HG02588 (cell line): ENCODE results near the gene AKAP8.
"Not testable (repeated sequence)": the region's sequence is repeated elsewhere in the genome, so short reads cannot be mapped to it uniquely, and the experiment has no call there.

Experiments
- ATAC-seq: cut with Tn5 transposase; IDR thresholded peaks from one replicate; pipeline ENCODE4 v1.9.1; 2021; ENCODE audit warnings: mild to moderate bottlenecking, moderate library complexity; ENCODE audit not compliant: unreplicated experiment

AKAP8 gene

DNA sequence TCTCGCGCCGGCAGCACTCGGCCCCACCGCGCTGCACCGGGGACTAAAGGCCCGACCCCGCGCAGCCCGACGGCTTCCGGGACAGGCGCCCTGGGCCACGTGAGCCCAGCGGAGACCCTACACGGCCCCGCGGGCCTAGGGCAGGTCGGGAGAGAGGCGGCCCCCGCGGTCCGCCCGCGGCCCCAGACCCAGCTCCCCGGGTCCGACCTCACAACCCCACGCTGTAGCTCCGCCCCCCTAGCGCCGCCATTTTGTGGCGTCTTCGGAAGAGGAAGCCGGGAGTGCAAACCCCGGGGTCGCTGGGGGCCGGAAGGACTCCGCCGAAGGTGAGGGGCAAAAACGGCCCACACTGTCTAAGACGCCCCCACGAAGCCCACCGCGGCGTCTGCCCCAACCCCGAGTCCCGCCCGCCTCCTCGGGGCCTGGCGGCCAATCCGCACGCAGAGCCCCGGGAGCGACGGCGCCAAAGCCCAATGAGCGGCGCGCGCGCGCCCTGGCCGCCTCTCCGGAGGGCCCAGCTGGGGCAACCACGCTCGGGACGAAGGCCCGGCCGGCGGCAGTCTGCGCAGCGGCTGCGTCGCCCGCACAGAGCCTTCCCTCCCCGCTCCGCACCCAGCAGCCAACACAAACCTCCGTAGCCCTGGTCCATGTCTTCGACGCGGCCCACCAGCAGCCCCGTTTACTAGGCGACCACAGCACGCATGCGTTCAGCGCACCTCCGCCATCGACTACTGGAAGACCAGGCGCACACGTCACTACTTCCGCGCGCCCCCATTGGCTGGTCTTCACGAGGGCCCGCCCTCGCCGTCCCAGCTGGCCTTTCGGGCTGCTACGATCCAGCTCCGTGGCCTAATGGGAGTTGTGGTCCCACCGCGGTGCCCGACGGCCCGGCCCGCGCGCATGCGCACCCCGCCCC, at the start of gene AKAP8:
Gene AKAP8 (minus strand): TSS at position 705 of the 916 bp plus-strand sequence. CDS start 56 bp downstream, at position 649.
- ATAC-seq = peak; percentile 83

DNA sequence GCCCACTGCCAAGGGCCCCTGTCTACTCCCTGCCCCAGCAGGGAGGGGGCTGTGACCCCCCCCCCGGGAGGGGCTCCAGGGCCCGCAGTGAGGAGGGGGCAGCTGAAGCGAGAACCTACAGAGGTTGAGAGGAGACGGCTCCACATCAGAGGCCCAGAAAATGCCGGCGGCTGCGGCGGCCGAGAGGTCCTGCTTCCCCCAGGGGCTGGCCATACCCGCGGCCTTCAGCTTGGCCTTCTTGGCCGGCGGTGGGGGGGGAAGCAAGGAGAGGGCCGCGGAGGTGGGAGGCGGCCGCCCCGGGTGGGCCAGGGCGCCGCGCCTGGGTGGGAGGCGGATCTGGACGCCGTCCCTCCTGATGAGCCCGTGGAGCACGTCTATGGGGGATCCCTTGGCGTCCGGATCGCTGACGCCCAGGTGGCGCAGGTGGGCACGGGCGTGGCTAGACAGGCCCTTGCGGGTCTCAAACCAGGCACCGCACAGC, 48.4 kb upstream of the AKAP8 start:
- no peak for ATAC-seq

DNA sequence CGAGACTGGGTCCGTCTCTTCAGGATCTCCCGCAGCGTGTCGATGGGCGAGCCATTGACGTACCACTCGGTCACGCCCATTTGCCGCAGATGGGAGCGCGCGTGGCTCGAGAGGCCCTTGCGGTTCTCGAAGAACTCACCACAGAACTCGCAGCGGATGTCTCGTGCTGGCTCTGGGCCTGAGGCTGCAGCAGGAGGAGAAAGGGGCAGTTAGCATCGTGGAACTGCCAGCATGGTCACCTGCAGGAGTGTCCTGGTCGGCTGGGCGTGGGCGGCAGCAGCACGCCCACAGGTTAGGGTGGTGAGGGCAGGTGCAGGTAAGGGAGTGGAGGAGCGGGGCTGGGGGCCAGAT, 47.7 kb upstream of the AKAP8 start:
- no peak for ATAC-seq

DNA sequence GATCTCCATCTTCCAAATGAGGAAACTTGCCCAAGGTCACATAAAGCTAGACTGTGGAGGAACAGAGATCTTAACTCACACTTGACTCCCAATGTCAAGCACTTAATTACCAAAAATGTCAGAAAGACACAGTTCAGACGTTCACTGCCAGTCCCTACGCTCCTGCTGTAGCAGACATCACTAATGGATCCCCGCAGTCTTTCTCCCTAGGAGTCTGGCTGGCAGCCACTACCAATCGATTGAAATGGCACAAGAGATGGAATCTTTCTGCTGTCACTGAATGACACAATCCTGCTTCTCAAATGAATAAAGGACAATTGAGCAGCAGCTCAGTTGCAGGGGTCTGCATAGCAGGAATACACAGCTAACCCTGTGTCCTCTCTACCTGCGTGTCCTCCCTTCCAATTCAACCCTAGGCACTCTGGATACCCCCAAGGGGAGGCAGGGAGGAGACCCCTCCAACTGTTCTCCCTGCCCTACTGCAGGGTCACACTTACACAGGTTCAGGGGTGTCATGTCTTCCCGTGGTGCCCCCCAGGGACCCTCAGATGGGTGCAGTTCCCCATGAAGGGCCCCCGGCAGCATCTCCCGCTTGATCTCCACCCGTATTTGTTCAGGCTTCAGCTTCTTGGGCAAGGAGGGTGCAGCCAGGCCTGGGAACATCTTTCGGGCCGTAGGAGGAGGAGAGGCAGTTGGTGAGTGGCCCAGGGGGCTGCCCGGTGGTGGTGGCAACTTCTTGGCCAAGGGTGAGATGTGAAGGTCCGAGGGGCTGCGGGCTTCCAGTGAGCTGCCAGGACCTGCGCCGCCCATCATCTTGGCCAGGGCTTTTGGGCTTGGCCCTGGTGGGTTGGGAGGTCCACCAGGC, 47.1 kb upstream of the AKAP8 start:
- no peak for ATAC-seq

DNA sequence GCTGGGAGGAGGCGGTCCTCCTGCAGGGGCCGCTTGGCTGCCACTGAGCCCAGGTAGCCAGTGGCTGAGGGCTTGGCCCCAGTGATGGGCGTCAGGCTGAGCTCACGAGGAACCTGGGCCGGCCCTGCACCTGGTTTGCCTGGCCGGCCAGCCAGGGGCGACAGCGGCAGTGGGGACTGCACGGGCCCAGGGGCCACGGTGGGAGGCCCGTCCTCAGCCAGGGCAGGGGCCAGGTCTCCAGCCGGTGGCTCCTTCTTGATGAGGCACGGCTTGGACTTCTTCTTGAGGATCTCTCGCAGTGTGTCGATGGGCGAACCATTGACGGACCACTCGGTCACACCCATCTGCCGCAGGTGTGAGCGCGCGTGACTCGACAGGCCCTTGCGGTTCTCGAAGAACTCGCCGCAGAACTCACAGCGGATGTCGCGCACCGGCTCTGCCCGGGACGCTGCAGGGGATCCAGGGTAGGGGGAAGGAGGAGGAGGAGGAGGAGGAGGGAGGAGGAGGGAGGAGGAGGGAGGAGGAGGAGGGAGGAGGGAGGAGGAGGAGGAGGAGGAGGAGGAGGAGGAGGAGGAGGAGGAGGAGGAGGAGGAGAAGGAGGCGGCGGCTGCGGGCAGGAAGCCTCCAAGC, 45.8 kb upstream of the AKAP8 start:
- no peak for ATAC-seq

DNA sequence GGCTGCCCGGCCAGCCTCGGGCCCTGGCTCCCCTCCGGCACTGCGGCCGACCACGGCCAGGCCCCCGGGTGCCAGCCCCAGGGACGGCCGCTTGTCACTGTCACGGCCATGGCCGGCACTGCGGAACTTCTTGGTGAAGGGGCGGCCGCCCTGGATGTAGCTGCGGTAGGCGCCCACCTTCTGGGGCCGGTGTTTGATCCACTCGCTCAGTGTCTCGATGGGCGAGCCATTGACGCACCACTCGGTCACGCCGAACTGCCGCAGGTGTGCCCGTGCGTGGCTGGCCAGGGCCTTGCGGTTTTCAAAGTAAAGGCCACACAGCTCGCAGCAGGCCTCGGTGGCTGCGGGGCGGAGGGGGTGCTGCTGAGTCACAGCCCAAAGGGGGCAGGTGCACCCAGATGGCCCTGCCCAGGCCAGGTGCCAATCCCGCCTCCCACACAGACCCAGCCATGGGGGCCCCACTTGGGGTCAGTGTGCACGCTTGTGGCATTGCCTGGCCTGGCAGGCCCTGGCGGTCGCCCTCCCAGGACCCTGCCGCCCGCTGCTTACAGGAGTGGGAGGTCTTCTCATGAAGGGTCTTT, 45.2 kb upstream of the AKAP8 start:
- ATAC-seq = no peak

DNA sequence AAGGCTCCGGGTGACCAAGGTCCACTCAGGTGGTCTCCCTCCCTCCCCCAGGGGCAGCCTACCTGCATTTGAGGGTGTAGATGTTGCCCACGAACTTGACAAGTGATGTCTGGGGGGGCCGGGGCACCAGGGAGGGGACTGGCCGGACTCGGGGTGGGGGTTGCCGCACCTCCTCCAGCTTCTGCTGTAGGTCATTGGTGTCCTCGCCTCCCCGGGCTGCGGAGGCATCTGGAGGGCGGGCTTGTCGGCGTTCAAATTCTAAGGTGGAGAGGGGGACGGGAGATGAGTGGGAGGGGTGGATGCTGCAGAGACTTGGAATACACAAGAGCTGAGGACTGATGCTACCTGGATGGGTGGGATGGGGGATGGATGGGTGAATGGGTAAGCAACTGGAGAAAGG, 44.5 kb upstream of the AKAP8 start:
- no peak for ATAC-seq

DNA sequence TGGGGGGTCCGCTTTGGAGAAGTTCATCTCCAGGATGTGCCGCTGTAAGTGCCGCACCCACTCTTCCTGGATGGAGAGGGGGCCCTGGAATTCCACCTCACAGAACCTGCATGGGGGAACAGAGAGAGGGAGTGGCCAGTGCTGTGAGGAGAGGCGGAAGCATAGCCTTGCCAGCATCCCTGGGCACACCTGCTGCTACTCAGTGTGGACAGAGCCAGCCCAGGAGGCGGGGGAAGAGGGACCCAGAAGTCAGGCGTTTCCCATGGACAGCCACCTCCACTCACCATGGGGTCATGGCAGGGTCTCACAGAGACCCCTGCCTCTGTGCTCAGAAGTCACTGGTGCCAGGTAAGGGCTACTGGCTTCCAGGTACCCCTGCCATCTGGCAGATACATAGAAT, 43.5 kb upstream of the AKAP8 start:
- no peak for ATAC-seq

DNA sequence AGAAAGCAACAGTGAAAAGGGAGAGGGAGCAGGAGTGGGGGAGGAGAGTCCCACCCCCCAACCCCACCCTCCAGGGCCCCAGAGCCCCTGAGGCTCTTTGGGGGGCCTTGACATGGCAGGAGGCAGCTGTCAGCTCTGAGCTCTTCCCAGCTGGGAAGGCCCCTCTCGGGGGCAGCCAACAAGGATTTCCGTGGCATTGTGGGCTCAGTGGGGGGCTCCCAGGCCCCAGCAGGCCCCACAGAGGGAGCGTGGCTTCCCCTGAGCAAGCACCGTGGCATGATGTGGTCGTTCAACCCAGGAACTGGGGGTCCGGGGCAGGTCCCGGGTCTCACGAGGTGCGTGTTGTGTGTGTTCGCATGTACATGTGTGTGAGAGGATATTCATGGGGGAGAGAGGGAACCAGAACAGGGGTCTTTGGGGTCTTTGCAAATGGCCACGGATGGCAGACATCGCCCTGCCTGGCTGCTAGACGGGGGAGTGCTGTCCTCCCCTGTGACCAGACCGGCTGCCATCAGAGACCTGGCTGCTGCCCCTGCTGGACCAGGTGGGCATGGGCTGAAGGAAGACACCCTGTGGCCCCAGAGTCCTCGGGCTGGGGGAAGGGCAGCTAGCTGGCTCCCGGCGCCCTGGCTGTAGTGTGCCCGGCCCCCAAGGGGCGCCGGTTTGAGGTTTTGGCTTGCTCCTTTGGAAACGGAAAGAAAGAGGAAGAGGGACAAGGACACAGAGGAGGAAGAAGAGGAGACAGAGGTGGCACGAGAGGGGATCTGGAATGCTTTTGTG, 42.9 kb upstream of the AKAP8 start:
- ATAC-seq = no peak

DNA sequence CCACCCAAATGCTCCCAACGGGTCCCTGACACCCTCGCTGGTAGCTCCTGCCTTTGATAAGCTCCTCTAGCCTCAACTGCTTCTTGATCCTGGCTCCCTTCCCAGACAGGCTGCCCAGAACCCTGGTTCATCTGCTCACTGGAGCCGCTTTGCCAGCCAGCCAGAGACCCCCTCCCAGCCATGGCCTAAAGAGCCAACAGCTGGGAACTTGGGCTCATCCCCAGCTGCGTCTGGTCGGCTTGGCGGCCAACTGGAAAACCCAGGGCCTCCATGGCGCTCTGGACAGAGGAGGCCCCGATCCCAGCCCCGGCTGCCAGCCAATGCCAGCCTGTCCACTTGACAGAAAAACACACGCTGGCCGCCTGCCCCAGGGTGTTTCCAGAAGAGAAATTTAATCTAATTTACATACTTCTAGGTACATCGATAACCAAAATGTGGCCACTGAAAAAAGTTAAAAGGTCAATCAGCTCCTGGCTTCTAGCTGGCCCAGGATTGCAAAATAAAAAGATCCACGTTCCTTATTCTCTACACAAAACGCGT, 42.2 kb upstream of the AKAP8 start:
- ATAC-seq = no peak

DNA sequence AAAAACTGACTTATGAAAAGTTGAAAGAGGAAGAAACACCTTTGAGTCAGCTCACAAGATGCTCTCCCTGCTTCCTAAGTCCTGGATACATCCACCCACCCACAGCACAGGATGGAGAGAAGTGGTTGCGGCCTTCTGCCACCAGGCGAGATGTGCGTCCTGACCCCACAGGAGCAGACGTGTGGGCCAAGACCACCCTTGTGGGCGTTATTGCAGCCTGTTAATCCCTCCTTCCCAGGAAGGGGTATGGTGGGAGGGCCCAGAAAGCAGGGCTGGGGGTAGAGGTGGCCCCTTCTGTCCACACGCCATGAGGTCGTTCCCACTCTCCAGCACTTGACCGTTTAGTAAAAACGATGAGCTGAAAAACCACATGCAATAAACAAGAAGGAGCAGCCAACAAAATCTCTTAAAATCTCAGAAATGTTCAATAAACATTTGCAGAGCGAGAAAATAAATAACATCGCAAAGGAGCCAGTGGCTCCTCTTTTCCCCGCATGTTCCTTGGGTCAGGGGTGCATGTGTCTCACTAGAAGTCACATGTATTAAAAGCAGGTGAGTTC, 41.6 kb upstream of the AKAP8 start:
- ATAC-seq = no peak

DNA sequence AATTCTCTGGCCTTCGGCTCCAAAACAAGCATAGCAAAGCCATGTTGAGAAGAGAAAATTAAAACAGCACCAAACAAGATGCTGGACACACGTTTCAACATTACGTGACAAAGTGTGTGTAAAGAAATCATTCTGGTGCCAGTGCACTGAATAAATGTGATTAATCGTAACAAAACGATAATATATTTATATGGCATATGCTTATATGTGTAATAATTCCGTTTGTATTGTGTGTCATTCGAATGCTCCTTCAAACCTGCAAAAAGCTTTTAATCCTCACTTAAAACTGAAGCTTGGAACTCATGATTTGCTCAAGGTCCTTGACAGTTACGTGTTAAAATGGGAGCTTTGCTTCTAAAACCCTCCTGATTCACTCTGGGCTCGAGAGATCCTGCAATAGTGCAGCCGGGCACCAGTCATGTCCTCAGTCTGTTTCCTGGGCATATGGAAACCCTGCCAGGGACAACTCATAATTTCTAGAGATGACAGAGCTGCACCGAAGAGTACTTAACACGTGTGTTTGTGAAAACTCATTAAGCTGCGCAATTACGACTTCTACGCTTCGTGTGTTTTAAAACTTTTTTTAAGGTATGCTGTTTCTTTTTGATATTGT, 39.9 kb upstream of the AKAP8 start:
- ATAC-seq = no peak

DNA sequence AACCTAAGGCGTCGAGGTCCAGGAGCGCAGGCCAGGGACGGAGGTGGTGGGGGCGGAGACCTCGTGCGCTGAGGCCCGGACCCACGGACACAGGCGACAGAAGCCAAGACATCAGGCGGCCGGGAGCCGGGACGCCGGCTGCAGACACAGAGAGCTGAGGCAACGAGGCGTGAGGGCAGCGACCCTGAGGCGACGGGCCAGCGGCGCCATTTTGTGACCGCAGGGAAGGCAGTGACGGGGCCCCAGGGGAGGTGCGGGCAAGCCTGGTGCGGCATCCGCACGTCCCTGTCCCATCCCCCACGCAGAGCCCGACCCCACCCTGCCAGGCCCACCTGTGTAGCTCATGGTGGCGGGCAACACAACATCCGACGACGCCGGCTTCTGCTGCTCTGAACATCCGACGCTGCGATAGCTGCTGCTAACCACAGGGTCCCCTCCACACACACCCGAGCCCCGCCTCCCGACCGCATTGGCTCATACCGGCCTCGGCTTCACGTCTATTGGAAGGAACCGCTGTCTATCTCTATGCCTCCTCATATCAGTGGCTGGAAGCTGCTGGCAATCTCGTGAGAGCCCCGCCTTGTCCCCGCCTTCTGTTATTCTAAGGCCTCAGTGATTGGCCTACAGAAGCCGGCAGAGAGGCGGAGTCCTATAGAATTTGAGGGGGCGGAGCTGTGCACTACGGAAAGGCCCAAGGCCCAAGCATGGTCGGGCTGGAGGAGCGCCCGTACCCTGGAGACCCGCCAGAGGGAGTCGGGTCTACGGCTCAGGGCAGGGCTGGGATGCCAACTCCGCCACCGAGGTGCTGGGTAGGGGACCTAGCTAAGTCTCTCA, 39.2 kb upstream of the AKAP8 start, which contains the start of gene AKAP8L:
Gene AKAP8L (minus strand): TSS at position 410 of the 834 bp plus-strand sequence. CDS start 65 bp downstream, at position 345.
- ATAC-seq = peak; percentile 90

DNA sequence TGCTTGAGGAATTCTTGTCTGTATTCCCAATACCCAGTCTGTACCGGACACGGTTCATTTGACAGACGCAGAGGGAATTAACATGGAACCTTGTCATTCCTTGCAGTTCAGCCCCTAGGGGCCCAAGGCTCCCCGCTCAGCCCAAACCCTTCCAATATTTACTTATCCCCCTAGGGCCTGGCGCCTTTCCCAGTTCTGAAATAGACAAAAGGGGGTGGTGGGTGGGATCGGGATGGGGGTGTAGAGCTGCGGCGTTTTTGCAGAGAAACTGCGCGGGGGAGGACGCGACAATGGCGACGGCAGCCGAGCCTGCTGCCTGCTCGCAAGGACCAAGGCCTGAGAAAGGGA, 38.6 kb upstream of the AKAP8 start:
- no peak for ATAC-seq

DNA sequence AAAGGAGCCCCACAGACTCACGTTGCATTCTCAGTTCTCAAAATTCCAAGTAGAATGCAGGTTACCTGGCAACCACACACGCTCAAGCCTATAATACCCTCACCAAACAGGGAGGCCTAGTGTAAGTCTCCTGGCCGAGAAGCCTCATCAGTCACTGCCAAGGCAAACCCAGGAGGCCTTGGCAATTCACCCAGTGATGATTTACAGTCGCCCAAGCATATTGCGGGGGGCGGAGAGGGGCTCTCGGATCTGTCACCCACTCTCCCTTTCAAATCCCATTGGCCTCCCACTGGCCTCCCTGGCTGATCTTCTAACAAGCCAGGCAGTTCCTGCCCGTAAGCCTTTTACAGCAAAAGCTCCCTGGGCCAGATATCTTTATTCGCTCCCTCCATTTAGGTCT, 38.1 kb upstream of the AKAP8 start:
- no peak for ATAC-seq

DNA sequence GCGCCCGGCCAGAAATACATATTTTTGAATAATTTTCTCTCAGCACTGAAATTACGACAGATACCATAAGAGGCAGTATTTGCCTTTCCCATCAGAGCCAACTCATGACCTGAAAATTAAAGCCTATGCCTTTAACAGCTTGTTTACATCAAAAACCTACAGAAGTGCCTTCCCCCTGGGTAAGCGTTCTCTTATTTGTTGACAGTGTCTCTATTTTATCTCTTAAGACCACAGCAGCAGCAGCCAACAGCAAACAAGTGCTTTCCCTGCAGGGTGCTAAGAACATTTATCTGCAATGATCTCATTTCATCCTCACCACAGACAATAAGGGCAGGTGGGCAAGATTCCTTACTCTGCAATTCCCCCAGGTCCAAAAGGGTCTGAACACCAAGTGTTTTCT, 33.2 kb upstream of the AKAP8 start:
- ATAC-seq = no peak

DNA sequence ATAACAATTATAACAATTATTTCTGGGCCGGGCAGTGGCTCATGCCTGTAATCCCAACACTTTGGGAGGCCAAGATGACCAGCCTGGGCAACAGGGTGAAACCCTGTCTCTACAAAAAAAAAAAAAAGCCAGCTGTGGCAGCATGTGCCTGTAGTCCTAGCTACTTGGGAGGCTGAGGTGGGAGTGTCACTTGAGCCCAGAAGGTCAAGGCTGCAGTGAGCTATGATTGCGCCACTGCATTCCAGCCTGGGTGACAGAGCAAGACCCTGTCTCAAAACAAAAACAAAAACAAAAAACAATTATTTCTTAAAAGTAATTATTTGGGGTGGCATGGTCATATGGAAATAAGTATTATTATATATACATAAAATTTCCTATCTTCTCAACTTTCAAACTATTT, 31.8 kb upstream of the AKAP8 start:
- not testable (repeated sequence) for ATAC-seq

DNA sequence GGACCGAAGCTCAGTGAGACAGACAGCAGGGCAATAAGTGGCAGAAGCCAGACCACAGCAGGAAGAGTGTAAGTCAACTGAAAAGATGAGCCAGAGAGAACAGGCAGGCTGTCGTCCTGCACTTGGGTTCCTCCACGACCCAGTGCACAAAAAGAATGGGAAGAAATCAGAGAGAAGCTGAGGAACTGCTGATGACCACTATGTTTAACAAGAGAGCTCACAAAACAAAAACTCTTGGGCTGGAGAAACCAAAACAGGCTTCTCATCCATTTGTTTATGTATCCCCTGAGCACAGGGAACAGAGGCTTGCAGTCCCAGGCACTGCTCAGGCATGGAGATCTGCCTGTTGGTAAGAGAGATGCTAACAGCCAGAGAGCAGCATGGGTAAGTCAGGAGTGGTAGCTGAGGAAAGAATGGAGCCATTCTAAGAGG, 25.2 kb upstream of the AKAP8 start:
- no peak for ATAC-seq
